GM18867 (cell line): ENCODE results near the gene GNPDA2.

Experiments used
- ATAC-seq: cut with Tn5 transposase; IDR thresholded peaks from one replicate; pipeline ENCODE4 v1.9.1; 2021; ENCODE audit warnings: mild to moderate bottlenecking, moderate library complexity; ENCODE audit not compliant: unreplicated experiment

Gene GNPDA2

GRCh38 chr4:44684648-44685047 is 41.7 kb downstream of the GNPDA2 start:
- ATAC-seq: no peak

- ATAC-seq: peak; percentile 7
Observed at GRCh38 chr4:44679060-44679459, 47.3 kb downstream of the GNPDA2 start.

- peak; percentile 96 for ATAC-seq
Observed at GRCh38 chr4:44678094-44679041, 48.0 kb downstream of the GNPDA2 start, which contains the start of gene GUF1. GUF1 (plus strand) TSS chr4:44678420; CDS start chr4:44678623, 203 bp downstream.

GRCh38 chr4:44675366-44675765 is 51.0 kb downstream of the GNPDA2 start:
- no peak for ATAC-seq

GRCh38 chr4:44674471-44674870 is 51.9 kb downstream of the GNPDA2 start:
- ATAC-seq: no peak

GRCh38 chr4:44671636-44672035 is 54.7 kb downstream of the GNPDA2 start:
- no peak for ATAC-seq

- ATAC-seq: no peak
Observed at GRCh38 chr4:44670506-44671199, 55.7 kb downstream of the GNPDA2 start.

GRCh38 chr4:44668526-44668925 is 57.8 kb downstream of the GNPDA2 start:
- ATAC-seq: no peak

- ATAC-seq: no peak
Observed at GRCh38 chr4:44663539-44664263, 62.7 kb downstream of the GNPDA2 start.

- peak; percentile 91 for ATAC-seq
Observed at GRCh38 chr4:44662623-44663005, 63.7 kb downstream of the GNPDA2 start.

GRCh38 chr4:44661940-44662622 is 64.3 kb downstream of the GNPDA2 start:
- ATAC-seq: peak; percentile 14

- no peak for ATAC-seq
Observed at GRCh38 chr4:44660396-44660795, 66.0 kb downstream of the GNPDA2 start.

GRCh38 chr4:44652002-44652401 is 74.4 kb downstream of the GNPDA2 start:
- ATAC-seq: no peak
